ENCODE results near the gene WDR5B. TPM values are rescaled to one million over a fixed set of nuclear protein-coding genes. Genes with fewer than 3 reads are reported as not detected.

Gene WDR5B
- total and polyA plus RNA-seq, 2 of the 4 experiments (the other 2 are of a cell fraction), result 3.1 to 5.6 TPM

- Histone ChIP-seq H3K14ac (replicated peaks; ENCODE audit: low read depth, low read length) (no peak overlapping the region), H3K23ac (ENCODE audit: low read depth, low read length) (no peak overlapping the region), H3K27me3 (ENCODE audit: control insufficient read depth, insufficient read depth, low read length) (no peaks in the 10 kb centered on the region), H3K4ac (ENCODE audit: low read depth, low read length) (no peak overlapping the region), H2BK120ac (ENCODE audit: low read depth, low read length) (no peak overlapping the region), H4K8ac (ENCODE audit: low read depth in 2 of 2, low read length in 2 of 2) (no peak overlapping the region), H3K9me1 (ENCODE audit: insufficient read depth, low read length) (peaks cover 3% of the 10 kb centered on the region), H3K36me3 (ENCODE audit: control insufficient read depth, insufficient read depth, low read length) (peaks cover 12% of the 10 kb centered on the region), H2AK5ac (ENCODE audit: low read depth, low read length) (no peak overlapping the region), H3K18ac (ENCODE audit: low read depth, low read length) (no peak overlapping the region), H4K5ac (ENCODE audit: low read depth, low read length) (no peak overlapping the region), H2BK5ac (ENCODE audit: low read depth, low read length, poor library complexity, severe bottlenecking) (no peak overlapping the region), H2AK9ac (replicated peaks; ENCODE audit: low read depth, low read length, poor library complexity) (no peak overlapping the region), H2BK15ac (ENCODE audit: low read depth, low read length) (no peak overlapping the region), H3K9me3 (ENCODE audit: control insufficient read depth, insufficient read depth, low read length) (no peaks in the 10 kb centered on the region), H3K4me3 (ENCODE audit: insufficient read depth, low read depth, low read length) (no peak overlapping the region), H3K4me2 (ENCODE audit: low read depth, low read length) (no peak overlapping the region), H2AFZ (replicated peaks; ENCODE audit: low read length, poor library complexity) (no peak overlapping the region), H3K79me1 (ENCODE audit: low read depth in 1 of 2, low read length in 2 of 2) (peaks cover 0 to 2% of the 10 kb centered on the region in 2 experiments; a peak in 1 of 4 replicates), H3K9ac (ENCODE audit: low read depth, low read length) (no peak overlapping the region), H4K20me1 (ENCODE audit: insufficient read depth, low read length) (no peaks in the 10 kb centered on the region), H3K4me1 (ENCODE audit: control insufficient read depth, insufficient read depth, low read length) (peaks cover 5% of the 10 kb centered on the region), H4K91ac (ENCODE audit: insufficient read depth, low read depth, low read length) (no peak overlapping the region), H2BK20ac (ENCODE audit: low read depth, low read length) (no peak overlapping the region), H3K56ac (ENCODE audit: extremely low read depth, insufficient read depth, low read length) (no peak overlapping the region), H3K27ac (ENCODE audit: insufficient read depth, low read length) (no peak overlapping the region)
- dilution Hi-C loops (cut with HindIII; ENCODE audit: low sequenced_read_pairs, unreplicated experiment), result no loop called here
- in situ Hi-C loops (cut with MboI; ENCODE audit: low sequenced_read_pairs), result no loop called here
- WGBS, 2 experiments (ENCODE audit: extremely low coverage in 2 of 2, insufficient read length in 1 of 2), result no CpG with 5 or more reads among the region's 1 CpG
- ChIA-PET CTCF (interaction anchor here (0.9 kb wide), 1 partner anchor 61 kb away, joined by 3 read pairs; no protein-coding TSS in a partner anchor), POLR2A (ENCODE audit: unreplicated experiment) (no interaction called here)
- DNase-seq (no peak), ATAC-seq (ENCODE audit: low read depth) (no peak)
- intact Hi-C loops (cut with micrococcal nuclease), result no loop called here
- TF ChIP-seq RFX5 (IDR thresholded peaks at IDR 0.05; ENCODE audit: low read depth, low read length) (no peak), CTCF (conservative IDR thresholded peaks at IDR 0.05; ENCODE audit: low read depth, low read length) (no peak), CEBPB (IDR thresholded peaks at IDR 0.05; ENCODE audit: low read depth, low read length) (no peak), RCOR1 (IDR thresholded peaks at IDR 0.05; ENCODE audit: insufficient replicate concordance, low read length) (no peak), BHLHE40 (IDR thresholded peaks at IDR 0.05; ENCODE audit: low read depth, low read length) (no peak), FOS (IDR thresholded peaks at IDR 0.05; ENCODE audit: low read depth, low read length) (no peak)
- TF ChIP-seq, protein P1, sequence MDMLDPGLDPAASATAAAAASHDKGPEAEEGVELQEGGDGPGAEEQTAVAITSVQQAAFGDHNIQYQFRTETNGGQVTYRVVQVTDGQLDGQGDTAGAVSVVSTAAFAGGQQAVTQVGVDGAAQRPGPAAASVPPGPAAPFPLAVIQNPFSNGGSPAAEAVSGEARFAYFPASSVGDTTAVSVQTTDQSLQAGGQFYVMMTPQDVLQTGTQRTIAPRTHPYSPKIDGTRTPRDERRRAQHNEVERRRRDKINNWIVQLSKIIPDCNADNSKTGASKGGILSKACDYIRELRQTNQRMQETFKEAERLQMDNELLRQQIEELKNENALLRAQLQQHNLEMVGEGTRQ (IDR thresholded peaks at IDR 0.05; ENCODE audit: low read depth, low read length), result no peak
- BruUV-seq (replicated peaks), result no TSS peak
These were observed 50.8 kb downstream of the WDR5B start for GRCh38 chr3:122365073-122365472.
